HUES48 (cell line): ENCODE data around the gene PACRGL.

Experiments
- H3K27ac ChIP-seq: one replicate; pipeline ENCODE4 v1.7.0; 2013; ENCODE audit warnings: low read depth, low read length, inconsistent platforms
- H3K27me3 ChIP-seq: 2 replicates; pipeline ENCODE4 v1.6.1; 2013; ENCODE audit warnings: mild to moderate bottlenecking, low read length; ENCODE audit not compliant: control insufficient read depth, insufficient read depth
- H3K36me3 ChIP-seq: 2 replicates; pipeline ENCODE4 v1.6.1; 2013; ENCODE audit warnings: low read length; ENCODE audit not compliant: control insufficient read depth, insufficient read depth
- H3K4me1 ChIP-seq: 2 replicates; pipeline ENCODE4 v1.6.1; 2013; ENCODE audit warnings: mild to moderate bottlenecking, low read length; ENCODE audit not compliant: control insufficient read depth, insufficient read depth
- H3K4me3 ChIP-seq: 2 replicates; pipeline ENCODE4 v1.5.1; 2013; ENCODE audit warnings: mild to moderate bottlenecking, low read depth, low read length
- H3K9ac ChIP-seq: 2 replicates; pipeline ENCODE4 v1.6.1; 2013; ENCODE audit warnings: mild to moderate bottlenecking, low read depth, low read length, moderate library complexity
- H3K9me3 ChIP-seq: 2 replicates; pipeline ENCODE4 v1.6.1; 2013; ENCODE audit warnings: low read length; ENCODE audit not compliant: control insufficient read depth, insufficient read depth

PACRGL gene

GRCh38 chr4:20680736-20681135 is 19.5 kb upstream of the PACRGL start:
- H3K36me3 ChIP-seq, result no peaks in the 10 kb centered on the region

GRCh38 chr4:20681271-20681670 is 19.0 kb upstream of the PACRGL start:
- H3K9ac ChIP-seq, result no peak overlapping the region
- H3K9me3 ChIP-seq, result no peaks in the 10 kb centered on the region
- peaks cover 16% of the 10 kb centered on the region; the same call in 1 of the 2 replicates for H3K4me1 ChIP-seq
- no peak overlapping the region for H3K4me3 ChIP-seq
- no peaks in the 10 kb centered on the region for H3K36me3 ChIP-seq
- no peaks in the 10 kb centered on the region for H3K27me3 ChIP-seq
- H3K27ac ChIP-seq, result no peak overlapping the region

More at GRCh38 chr4:20680736-20681135, 19.5 kb upstream of the PACRGL start:
- H3K4me1 ChIP-seq, result peaks cover 17% of the 10 kb centered on the region; the same call in 1 of the 2 replicates
- no peaks in the 10 kb centered on the region for H3K27me3 ChIP-seq
- H3K27ac ChIP-seq, result no peak overlapping the region
- no peak overlapping the region for H3K4me3 ChIP-seq
- no peak overlapping the region for H3K9ac ChIP-seq
- no peaks in the 10 kb centered on the region for H3K9me3 ChIP-seq

GRCh38 chr4:20682853-20683252 is 17.4 kb upstream of the PACRGL start:
- H3K4me3 ChIP-seq, result no peak overlapping the region
- no peaks in the 10 kb centered on the region for H3K27me3 ChIP-seq
- H3K9ac ChIP-seq, result no peak overlapping the region
- H3K27ac ChIP-seq, result no peak overlapping the region
- H3K9me3 ChIP-seq, result no peaks in the 10 kb centered on the region
- no peaks in the 10 kb centered on the region for H3K4me1 ChIP-seq
- no peaks in the 10 kb centered on the region for H3K36me3 ChIP-seq

GRCh38 chr4:20683766-20684165 is 16.5 kb upstream of the PACRGL start:
- no peaks in the 10 kb centered on the region for H3K4me1 ChIP-seq
- no peak overlapping the region for H3K27ac ChIP-seq
- H3K27me3 ChIP-seq, result no peaks in the 10 kb centered on the region
- no peak overlapping the region for H3K9ac ChIP-seq
- no peaks in the 10 kb centered on the region for H3K36me3 ChIP-seq
- H3K4me3 ChIP-seq, result no peak overlapping the region
- H3K9me3 ChIP-seq, result no peaks in the 10 kb centered on the region

DNA sequence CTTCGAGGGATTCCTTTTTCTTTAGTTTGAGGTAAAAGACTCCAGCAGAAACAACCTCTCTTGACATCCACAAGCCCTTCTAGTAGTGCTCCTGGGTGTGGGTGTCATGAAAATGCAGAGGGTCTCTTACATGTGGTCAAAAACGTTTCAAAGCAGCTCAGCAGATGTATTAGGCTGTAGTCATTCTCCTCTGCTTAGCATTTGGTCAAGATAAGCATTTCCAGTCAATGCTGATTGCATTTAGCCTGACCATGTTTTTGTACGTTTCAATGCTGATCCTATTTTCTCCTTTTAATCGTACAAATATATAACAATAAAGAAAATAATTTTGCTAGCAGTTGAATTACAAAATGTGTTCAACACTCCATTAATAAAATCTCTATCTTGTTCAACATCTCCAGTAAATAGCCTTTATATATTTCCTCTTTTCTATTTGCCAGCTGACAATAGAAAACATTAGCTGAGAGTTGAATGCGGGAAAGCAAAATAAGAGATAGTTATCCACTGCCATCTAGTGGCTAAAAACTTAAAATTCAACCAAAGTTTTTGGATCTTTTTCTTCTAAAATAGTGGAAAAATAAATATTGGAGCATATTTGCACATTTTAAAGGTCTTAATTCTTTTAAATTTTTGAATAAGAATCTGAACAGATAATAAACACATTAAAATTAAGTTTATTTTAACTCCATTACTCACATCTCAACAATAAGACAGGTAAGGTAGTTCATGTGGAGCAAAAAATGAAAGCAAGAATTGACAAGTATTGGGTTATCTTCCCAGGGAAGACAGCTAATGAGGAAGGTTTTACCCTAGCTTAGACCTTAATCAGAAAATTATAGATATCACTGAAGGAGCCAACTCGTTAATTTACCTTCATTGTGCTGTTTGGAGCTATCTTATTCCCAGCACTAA is 15.2 kb upstream of the PACRGL start:
- no peaks in the 10 kb centered on the region for H3K4me1 ChIP-seq
- H3K36me3 ChIP-seq, result no peaks in the 10 kb centered on the region
- H3K27ac ChIP-seq, result no peak overlapping the region
- H3K9me3 ChIP-seq, result no peaks in the 10 kb centered on the region
- H3K4me3 ChIP-seq, result no peak overlapping the region
- no peak overlapping the region for H3K9ac ChIP-seq
- no peaks in the 10 kb centered on the region for H3K27me3 ChIP-seq

- H3K27ac ChIP-seq, result no peak overlapping the region
- no peak overlapping the region for H3K9ac ChIP-seq
- H3K4me1 ChIP-seq, result no peaks in the 10 kb centered on the region
- H3K27me3 ChIP-seq, result no peaks in the 10 kb centered on the region
- no peaks in the 10 kb centered on the region for H3K36me3 ChIP-seq
- no peaks in the 10 kb centered on the region for H3K9me3 ChIP-seq
- H3K4me3 ChIP-seq, result no peak overlapping the region
Measured at GRCh38 chr4:20687864-20688263, 12.4 kb upstream of the PACRGL start.

- H3K4me3 ChIP-seq, result no peak overlapping the region
- no peaks in the 10 kb centered on the region for H3K27me3 ChIP-seq
- H3K4me1 ChIP-seq, result peaks cover 12% of the 10 kb centered on the region
- H3K36me3 ChIP-seq, result no peaks in the 10 kb centered on the region
- no peak overlapping the region for H3K27ac ChIP-seq
- H3K9me3 ChIP-seq, result no peaks in the 10 kb centered on the region
- no peak overlapping the region for H3K9ac ChIP-seq
Measured at GRCh38 chr4:20696815-20697214, 3.4 kb upstream of the PACRGL start.

- Histone ChIP-seq H3K9me3 (no peaks in the 10 kb centered on the region), H3K4me3 (no peak overlapping the region), H3K27ac (no peak overlapping the region), H3K4me1 (peaks cover 12% of the 10 kb centered on the region), H3K36me3 (no peaks in the 10 kb centered on the region), H3K9ac (no peak overlapping the region), H3K27me3 (no peaks in the 10 kb centered on the region)
Measured at GRCh38 chr4:20698382-20698781, 1.9 kb upstream of the PACRGL start.

GRCh38 chr4:20698820-20699219 is 1.4 kb upstream of the PACRGL start:
- Histone ChIP-seq H3K36me3 (no peaks in the 10 kb centered on the region), H3K27me3 (no peaks in the 10 kb centered on the region), H3K4me3 (no peak overlapping the region), H3K9ac (no peak overlapping the region), H3K9me3 (no peaks in the 10 kb centered on the region), H3K27ac (no peak overlapping the region), H3K4me1 (peaks cover 12% of the 10 kb centered on the region)

DNA sequence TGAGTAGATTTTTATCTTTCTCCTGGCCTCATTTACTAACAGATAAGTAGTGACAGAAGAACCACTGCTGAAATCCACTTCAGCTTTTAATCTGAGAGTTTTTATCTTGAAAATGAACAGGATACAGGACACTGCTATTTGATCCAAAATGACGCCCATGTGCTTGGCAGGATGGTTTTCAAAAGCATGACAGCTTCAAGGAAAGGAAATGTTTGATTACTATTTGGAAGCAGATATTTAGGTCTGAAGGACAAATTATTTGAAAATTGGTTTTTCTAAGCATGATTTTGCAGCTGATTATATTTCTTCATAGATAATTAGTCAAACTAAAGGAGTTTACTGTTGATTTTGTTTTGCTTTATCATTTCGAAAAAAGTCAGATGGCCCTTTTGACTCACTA is 11.1 kb downstream of the PACRGL start:
- H3K9ac ChIP-seq, result no peak overlapping the region
- H3K9me3 ChIP-seq, result no peaks in the 10 kb centered on the region
- no peaks in the 10 kb centered on the region for H3K27me3 ChIP-seq
- H3K27ac ChIP-seq, result no peak overlapping the region
- peaks cover 41% of the 10 kb centered on the region for H3K36me3 ChIP-seq
- no peaks in the 10 kb centered on the region for H3K4me1 ChIP-seq
- H3K4me3 ChIP-seq, result no peak overlapping the region

DNA sequence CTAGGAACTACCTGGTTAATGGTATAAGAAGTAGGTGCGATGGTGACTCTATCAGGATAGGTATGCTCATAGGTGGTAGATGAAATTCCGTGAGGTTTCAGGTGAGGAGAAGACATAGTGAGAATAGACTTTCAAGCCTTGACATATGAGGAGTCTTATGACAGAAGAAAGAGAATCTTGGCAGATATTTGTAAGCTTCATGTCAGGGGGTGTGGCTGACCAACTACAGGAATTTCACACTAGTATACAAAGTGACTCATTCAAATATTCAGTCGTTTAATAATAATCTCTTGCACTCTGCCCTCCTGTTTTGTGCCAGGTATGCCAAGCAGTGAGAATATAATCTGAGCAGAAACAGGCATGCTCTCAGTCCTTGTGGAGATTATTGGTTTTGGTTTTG is 22.8 kb downstream of the PACRGL start:
- no peaks in the 10 kb centered on the region for H3K27me3 ChIP-seq
- H3K4me1 ChIP-seq, result peaks cover 11% of the 10 kb centered on the region
- H3K36me3 ChIP-seq, result peaks cover 37% of the 10 kb centered on the region
- peaks cover 16% of the 10 kb centered on the region for H3K9me3 ChIP-seq
- H3K9ac ChIP-seq, result no peak overlapping the region
- no peak overlapping the region for H3K4me3 ChIP-seq
- H3K27ac ChIP-seq, result no peak overlapping the region
